Esophagus (tissue), 2 donors: ENCODE results near the gene ACP7. TPM values are rescaled to one million over a fixed set of nuclear protein-coding genes. Genes with fewer than 3 reads are reported as not detected.
"Not testable (repeated sequence)": the region's sequence is repeated elsewhere in the genome, so short reads cannot be mapped to it uniquely, and the experiment has no call there.

ENCODE experiments used
- H3K27ac ChIP-seq, 2 donors: one replicate each; pipeline ENCODE4 v1.5.1; 2013; ENCODE audit warnings: low read depth in 2 of 2, mild to moderate bottlenecking in 2 of 2, inconsistent platforms in 1 of 2, low read length in 1 of 2, moderate library complexity in 1 of 2
- H3K27me3 ChIP-seq, 2 donors: one replicate each; pipeline ENCODE4 v1.6.1; 2013; ENCODE audit warnings: low read length in 2 of 2, control low read depth in 1 of 2, mild to moderate bottlenecking in 1 of 2; ENCODE audit not compliant: insufficient read depth in 2 of 2, control insufficient read depth in 1 of 2
- H3K36me3 ChIP-seq, 2 donors: one replicate each; pipeline ENCODE4 v1.6.1; 2013; ENCODE audit warnings: low read length in 1 of 2; ENCODE audit not compliant: control insufficient read depth in 2 of 2, insufficient read depth in 2 of 2
- H3K4me1 ChIP-seq, 2 donors: one replicate each; pipeline ENCODE4 v1.6.1; 2013; ENCODE audit warnings: low read length in 1 of 2; ENCODE audit not compliant: control insufficient read depth in 2 of 2, insufficient read depth in 2 of 2
- H3K4me3 ChIP-seq, 2 donors: one replicate each; pipeline ENCODE4 v1.5.1; 2013; ENCODE audit warnings: low read length in 2 of 2, mild to moderate bottlenecking in 2 of 2, low read depth in 1 of 2, moderate library complexity in 1 of 2
- H3K9me3 ChIP-seq, 2 donors: one replicate each; pipeline ENCODE4 v1.6.1; 2013; ENCODE audit warnings: mild to moderate bottlenecking in 2 of 2, low read depth in 1 of 2, low read length in 1 of 2, moderate library complexity in 1 of 2; ENCODE audit not compliant: control insufficient read depth in 2 of 2, insufficient read depth in 1 of 2
- WGBS, 2 donors: extraction: QIAGEN DNeasy Blood & Tissue Kit; methylation state at CpG; one replicate each; pipeline ENCODE4 v1.1.7; 2013; 5-methylcytosine and 5-hydroxymethylcytosine counted together
- polyA plus RNA-seq, 2 donors: library from polyadenylated mRNA; stranded (reverse); fragments of 200-250 nt; gene quantifications; one replicate each; pipeline ENCODE4 v1.2.3, GENCODE V29; 2013
- donor health status: healthy with polysubstance abuse.
- donor health status: Bipolar disorder and iron deficiency.

Gene ACP7
- polyA plus RNA-seq, 2 donors = 0.32 to 1.6 TPM

DNA sequence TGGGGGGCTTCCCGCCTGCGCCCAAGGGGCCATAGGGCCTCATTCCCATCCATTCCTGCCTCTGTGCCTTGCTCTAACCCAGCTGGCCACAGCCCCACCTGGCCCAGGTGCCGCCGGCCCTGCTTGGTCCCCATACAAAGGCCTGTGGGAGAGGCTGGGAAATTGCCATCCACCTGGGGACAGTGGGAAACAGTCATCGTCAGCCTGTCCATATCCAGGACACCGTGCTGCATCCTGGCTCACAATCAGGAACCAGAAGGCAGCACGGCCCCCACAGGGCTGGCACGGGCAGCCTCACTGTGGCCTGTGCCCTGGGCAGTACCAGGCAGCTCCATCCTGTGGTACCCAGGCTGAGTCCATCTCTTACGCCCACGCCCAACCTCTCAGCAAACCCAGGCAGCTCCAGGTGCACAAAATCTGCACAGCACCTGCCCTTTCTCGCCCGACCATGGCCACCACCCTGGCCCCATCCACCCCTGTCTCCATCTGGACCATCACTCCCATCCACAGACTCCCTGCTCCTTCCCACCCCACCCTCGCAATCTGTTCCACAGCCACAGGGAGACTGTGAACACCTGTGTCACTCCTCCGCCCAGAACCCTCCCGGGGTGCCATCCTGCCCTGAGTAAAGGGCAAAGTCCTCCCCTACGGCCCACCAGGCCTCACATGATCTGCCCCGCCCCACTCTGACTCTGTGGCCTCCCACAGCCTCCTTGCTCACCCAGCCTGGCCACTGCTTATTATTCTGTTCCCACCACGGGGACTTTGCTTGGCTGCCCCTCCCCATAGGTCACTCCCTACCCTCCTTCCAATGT lies 30.7 kb upstream of the ACP7 start:
- H3K27ac ChIP-seq = no peak overlapping the region
- no peaks in the 10 kb centered on the region for H3K9me3 ChIP-seq
- no peaks in the 10 kb centered on the region for H3K36me3 ChIP-seq
- H3K4me3 ChIP-seq = no peak overlapping the region
- WGBS, 2 donors = 79 to 85% methylated on average over 18 of the region's 18 CpGs
- no peaks in the 10 kb centered on the region for H3K27me3 ChIP-seq
- no peaks in the 10 kb centered on the region for H3K4me1 ChIP-seq

DNA sequence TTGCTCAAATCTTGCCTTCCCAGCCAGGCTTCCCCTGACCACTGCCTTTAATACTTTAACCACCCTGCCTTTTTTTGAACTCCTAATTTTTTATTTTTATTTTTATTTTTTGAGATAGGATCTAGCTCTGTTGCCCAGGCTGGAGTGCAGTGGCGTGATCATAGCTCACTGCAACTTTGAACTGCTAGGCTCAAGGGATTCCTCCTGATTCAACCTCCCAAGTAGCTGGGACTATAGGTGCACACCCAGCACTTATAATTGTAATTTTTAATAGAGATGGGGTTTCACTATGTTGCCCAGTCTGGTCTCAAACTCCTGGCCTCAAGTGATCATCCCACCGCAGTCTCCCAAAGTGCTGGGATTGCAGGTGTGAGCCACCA lies 30.1 kb upstream of the ACP7 start:
- H3K27ac ChIP-seq = no peak overlapping the region

GRCh38 chr19:39057615-39058014 lies 26.6 kb upstream of the ACP7 start:
- H3K27me3 ChIP-seq = no peaks in the 10 kb centered on the region
- no peaks in the 10 kb centered on the region for H3K36me3 ChIP-seq
- H3K4me3 ChIP-seq = no peak overlapping the region
- H3K9me3 ChIP-seq = no peaks in the 10 kb centered on the region
- 72 to 80% methylated on average over 3 of the region's 3 CpGs for WGBS, 2 donors
- no peak overlapping the region for H3K27ac ChIP-seq
- H3K4me1 ChIP-seq = no peaks in the 10 kb centered on the region

More for the DNA sequence above, 30.1 kb upstream of the ACP7 start:
- H3K27me3 ChIP-seq = no peaks in the 10 kb centered on the region
- no peaks in the 10 kb centered on the region for H3K36me3 ChIP-seq
- no peaks in the 10 kb centered on the region for H3K4me1 ChIP-seq
- WGBS, 2 donors = 90 to 93% methylated on average over 2 of the region's 2 CpGs
- H3K4me3 ChIP-seq = no peak overlapping the region
- H3K9me3 ChIP-seq = no peaks in the 10 kb centered on the region

DNA sequence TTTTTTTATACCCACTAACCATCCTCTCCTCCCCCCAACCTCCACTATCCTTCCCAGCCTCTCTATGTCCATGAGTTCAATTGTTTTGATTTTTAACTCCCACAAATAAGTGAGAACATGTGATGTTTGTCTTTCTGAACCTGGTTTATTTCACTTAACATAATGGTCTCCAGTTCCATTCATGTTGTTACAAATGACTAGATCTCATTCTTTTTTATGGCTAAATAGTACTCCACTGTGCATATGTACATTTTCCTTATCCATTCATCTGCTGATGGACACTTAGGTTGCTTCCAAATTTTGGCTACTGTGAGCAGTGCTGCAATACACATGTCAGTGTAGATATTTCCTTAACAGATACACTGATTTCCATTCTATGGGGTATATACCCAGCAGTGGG lies 24.9 kb upstream of the ACP7 start:
- H3K4me1 ChIP-seq = no peaks in the 10 kb centered on the region
- H3K36me3 ChIP-seq = no peaks in the 10 kb centered on the region
- H3K27me3 ChIP-seq = no peaks in the 10 kb centered on the region
- H3K4me3 ChIP-seq = no peak overlapping the region
- H3K9me3 ChIP-seq = no peaks in the 10 kb centered on the region
- H3K27ac ChIP-seq = no peak overlapping the region

DNA sequence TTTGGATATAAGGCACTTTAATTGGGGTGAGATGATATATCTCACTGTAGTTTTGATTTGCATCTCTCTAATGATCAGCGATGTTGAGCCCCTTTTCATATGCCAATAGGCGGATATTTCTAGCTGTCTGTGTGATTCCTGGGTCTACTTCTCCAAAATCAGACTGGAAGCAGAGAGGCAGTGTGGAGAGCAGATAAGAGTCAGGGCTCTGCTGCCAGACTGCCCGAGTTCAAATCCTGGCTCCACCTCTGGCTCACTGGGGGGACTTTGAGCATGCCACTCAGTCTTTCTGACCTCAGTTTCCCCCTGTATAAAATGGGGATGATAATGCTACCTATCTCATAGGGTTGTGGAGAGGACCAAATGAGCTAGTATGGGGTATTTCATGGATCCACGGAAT lies 24.0 kb upstream of the ACP7 start:
- no peaks in the 10 kb centered on the region for H3K4me1 ChIP-seq
- no peak overlapping the region for H3K27ac ChIP-seq
- no peaks in the 10 kb centered on the region for H3K27me3 ChIP-seq
- H3K36me3 ChIP-seq = no peaks in the 10 kb centered on the region
- no peak overlapping the region for H3K4me3 ChIP-seq
- H3K9me3 ChIP-seq = no peaks in the 10 kb centered on the region
- WGBS, 2 donors = 70 to 78% methylated on average over 4 of the region's 4 CpGs

- 89 to 93% methylated on average over 6 of the region's 6 CpGs for WGBS, 2 donors
- Histone ChIP-seq H3K27ac (no peak overlapping the region), H3K36me3 (no peaks in the 10 kb centered on the region), H3K9me3 (no peaks in the 10 kb centered on the region), H3K4me3 (no peak overlapping the region), H3K27me3 (no peaks in the 10 kb centered on the region), H3K4me1 (no peaks in the 10 kb centered on the region)
These were observed 19.8 kb upstream of the ACP7 start for GRCh38 chr19:39064405-39064804.

- Histone ChIP-seq H3K4me3 (no peak overlapping the region), H3K9me3 (no peaks in the 10 kb centered on the region), H3K27me3 (no peaks in the 10 kb centered on the region), H3K36me3 (no peaks in the 10 kb centered on the region), H3K27ac (no peak overlapping the region), H3K4me1 (no peaks in the 10 kb centered on the region)
- WGBS, 2 donors = 56% methylated on average over 3 of the region's 3 CpGs
These were observed 18.2 kb upstream of the ACP7 start for GRCh38 chr19:39065928-39066327.

DNA sequence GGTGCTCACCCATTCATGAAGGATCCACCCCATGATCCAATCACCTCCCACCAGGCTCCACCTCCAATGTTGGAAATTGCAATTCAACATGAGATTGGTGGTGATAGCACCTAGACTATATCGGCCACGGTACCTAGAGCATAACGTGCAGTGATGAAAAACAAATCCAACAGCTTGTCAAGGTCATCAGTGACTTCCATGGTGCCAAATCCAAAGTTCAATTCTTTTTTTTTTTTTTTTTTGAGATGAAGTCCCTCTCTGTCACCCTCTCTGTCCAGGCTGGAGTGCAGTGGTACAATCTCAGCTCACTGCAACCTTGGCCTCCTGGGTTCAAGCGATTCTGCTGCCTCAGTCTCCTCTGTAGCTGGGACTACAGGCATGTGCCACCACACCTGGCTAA lies 17.1 kb upstream of the ACP7 start:
- Histone ChIP-seq H3K36me3 (no peaks in the 10 kb centered on the region), H3K9me3 (no peaks in the 10 kb centered on the region), H3K27me3 (no peaks in the 10 kb centered on the region), H3K27ac (no peak overlapping the region), H3K4me1 (no peaks in the 10 kb centered on the region), H3K4me3 (no peak overlapping the region)
- WGBS, 2 donors = 87 to 91% methylated on average over 4 of the region's 4 CpGs

DNA sequence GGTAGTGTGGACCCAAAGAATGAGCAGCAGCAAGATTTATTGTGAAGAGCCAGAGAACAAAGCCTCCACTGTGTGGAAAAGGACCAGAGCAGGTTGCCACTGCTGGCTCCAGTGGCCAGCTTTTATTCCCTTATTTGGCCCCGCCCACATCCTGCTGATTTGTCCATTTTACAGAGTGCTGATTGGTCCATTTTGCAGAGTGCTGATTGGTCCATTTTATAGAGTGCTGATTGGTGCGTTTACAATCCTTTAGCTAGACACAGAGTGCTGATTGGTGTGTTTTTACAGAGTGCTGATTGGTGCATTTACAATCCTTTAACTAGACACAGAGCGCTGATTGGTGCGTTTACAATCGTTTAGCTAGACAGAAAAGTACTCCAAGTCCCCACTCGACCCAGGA lies 15.9 kb upstream of the ACP7 start:
- WGBS, 2 donors = 85 to 86% methylated on average over 6 of the region's 6 CpGs
- H3K9me3 ChIP-seq, H3K27me3 ChIP-seq, H3K4me3 ChIP-seq, H3K4me1 ChIP-seq, H3K27ac ChIP-seq, H3K36me3 ChIP-seq: not testable (repeated sequence)

DNA sequence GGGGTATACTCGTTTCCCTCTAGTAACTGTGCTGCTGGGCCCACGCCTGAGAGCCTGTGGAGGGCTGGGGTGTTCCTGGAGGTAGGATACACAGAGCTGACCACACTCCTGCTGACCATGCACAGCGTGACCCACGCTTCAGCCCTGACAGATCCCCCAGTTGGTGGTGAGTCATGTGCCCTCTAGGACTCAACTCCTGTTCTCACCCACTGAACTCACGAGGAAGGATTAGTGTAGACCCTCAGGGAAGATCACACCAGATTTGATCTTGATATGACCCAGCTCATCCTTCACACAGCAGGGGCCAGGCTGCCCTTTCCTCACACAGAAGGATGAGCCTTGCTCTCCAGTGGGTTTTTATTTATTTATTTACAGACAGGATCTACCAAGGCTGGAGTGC lies 13.3 kb upstream of the ACP7 start:
- H3K4me3 ChIP-seq = no peak overlapping the region
- WGBS, 2 donors = 65 to 74% methylated on average over 5 of the region's 5 CpGs

More for the DNA sequence above, 13.3 kb upstream of the ACP7 start:
- no peaks in the 10 kb centered on the region for H3K36me3 ChIP-seq
- H3K27me3 ChIP-seq = no peaks in the 10 kb centered on the region
- no peaks in the 10 kb centered on the region for H3K4me1 ChIP-seq
- no peaks in the 10 kb centered on the region for H3K9me3 ChIP-seq
- no peak overlapping the region for H3K27ac ChIP-seq
